Ishikawa (cell line): ENCODE results near the gene TBC1D9.

Experiments used
- CREB1 ChIP-seq: IDR thresholded peaks from 2 replicates; pipeline ENCODE4 v1.6.1; 2012; ENCODE audit warnings: low read depth
- EP300 ChIP-seq: IDR thresholded peaks from 2 replicates; pipeline ENCODE4 v1.6.1; 2012; ENCODE audit warnings: borderline replicate concordance
- MAX ChIP-seq: IDR thresholded peaks from 2 replicates; pipeline ENCODE4 v1.6.1; 2012
- NFIC ChIP-seq: IDR thresholded peaks from 2 replicates; pipeline ENCODE4 v1.6.1; 2012
- RAD21 ChIP-seq: IDR thresholded peaks from 2 replicates; pipeline ENCODE4 v1.6.1; 2012; ENCODE audit warnings: low read depth
- TEAD4 ChIP-seq: IDR thresholded peaks from 2 replicates; pipeline ENCODE4 v1.6.1; 2012
- USF1 ChIP-seq: IDR thresholded peaks from 2 replicates; pipeline ENCODE4 v1.6.1; 2012
- YY1 ChIP-seq: IDR thresholded peaks from 2 replicates; pipeline ENCODE4 v1.6.1; 2012; ENCODE audit warnings: low read depth

GRCh38 chr4:140684314-140684713, 71.9 kb downstream of the TBC1D9 start:
- no peak for TF ChIP-seq RAD21
- TF ChIP-seq CREB1: no peak
- TF ChIP-seq NFIC: no peak
- no peak for TF ChIP-seq USF1
- no peak for TF ChIP-seq EP300
- TF ChIP-seq YY1: no peak
- no peak for TF ChIP-seq TEAD4
- TF ChIP-seq MAX: no peak
